ENCODE data around the gene COL4A6.

COL4A6 gene

DNA sequence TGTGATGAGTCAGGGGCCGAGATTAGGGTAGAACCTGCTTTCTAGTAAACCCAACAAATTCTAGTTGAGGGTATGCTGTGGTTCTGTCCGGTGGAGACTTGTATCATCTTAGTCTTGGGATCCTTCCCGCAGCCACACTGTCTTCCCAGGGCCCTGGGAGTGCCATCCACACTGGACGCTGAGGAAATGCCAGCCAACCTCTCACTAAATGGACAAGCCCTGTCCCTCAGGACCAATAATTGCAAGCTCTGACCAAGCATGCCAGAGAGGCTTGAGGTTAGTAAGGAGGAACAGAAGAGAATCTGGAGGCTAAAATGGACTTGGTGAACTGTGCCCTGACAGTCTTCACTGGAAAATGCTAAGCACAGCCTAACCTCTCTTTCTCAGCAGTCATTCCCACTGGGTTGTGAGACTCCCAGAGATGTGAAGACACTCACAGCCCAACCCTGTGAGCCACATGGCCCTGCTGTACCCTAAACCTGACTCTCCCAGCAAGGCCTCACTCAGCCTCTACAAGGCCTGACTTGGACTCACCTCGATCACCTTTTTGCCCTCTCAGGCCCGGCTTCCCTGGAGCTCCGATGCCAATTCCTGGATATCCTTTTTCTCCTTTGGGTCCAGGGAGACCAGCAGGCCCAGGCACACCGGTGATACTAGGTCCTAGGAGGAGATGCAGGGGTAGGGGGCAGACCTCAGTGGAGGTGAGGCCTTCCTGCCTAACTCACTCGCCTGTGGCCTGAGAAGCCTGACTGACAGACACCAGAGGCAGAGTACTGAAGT, 269.1 kb downstream of the COL4A6 start:
- no peak for DNase-seq (ENCODE audit: low read depth in 2 of 2)
- TF ChIP-seq, protein P1, sequence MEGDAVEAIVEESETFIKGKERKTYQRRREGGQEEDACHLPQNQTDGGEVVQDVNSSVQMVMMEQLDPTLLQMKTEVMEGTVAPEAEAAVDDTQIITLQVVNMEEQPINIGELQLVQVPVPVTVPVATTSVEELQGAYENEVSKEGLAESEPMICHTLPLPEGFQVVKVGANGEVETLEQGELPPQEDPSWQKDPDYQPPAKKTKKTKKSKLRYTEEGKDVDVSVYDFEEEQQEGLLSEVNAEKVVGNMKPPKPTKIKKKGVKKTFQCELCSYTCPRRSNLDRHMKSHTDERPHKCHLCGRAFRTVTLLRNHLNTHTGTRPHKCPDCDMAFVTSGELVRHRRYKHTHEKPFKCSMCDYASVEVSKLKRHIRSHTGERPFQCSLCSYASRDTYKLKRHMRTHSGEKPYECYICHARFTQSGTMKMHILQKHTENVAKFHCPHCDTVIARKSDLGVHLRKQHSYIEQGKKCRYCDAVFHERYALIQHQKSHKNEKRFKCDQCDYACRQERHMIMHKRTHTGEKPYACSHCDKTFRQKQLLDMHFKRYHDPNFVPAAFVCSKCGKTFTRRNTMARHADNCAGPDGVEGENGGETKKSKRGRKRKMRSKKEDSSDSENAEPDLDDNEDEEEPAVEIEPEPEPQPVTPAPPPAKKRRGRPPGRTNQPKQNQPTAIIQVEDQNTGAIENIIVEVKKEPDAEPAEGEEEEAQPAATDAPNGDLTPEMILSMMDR (IDR thresholded peaks at IDR 0.05; ENCODE audit: low read depth, low read length), result no peak
- H3K4me3 ChIP-seq (replicated peaks in 1 of 2; ENCODE audit: low read depth in 2 of 2, low read length in 2 of 2), result no peak overlapping the region

DNA sequence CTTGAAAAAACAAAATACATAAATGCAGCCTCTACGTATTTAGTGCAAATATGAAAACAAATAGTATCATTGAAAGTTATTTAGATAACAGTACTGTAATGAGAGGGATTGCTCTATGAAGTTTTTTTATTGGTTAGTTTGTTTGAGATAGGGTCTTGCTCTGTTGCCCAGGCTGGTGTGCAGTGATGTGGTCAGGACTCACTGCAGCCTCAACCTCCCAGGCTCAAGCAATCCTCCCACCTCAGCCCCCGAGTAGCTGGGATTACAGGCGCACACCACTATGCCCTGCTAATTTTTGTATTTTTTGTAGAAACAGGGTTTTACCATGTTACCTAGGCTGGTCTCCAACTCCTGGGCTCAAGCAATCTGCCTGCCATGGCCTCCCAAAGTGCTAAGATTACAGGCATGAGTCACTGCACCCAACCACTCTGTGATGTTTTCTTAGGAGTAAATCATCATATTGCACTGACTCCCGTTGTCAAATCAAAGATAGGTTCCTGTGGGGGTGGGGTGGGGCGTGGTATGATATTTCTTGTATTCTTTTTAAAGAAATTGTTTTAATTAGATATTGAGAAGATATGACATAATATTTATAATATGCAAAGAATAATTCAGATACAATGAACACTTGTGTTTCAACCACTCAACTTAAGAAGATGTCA, 270.9 kb downstream of the COL4A6 start:
- TF ChIP-seq, protein P1 (IDR thresholded peaks at IDR 0.05; ENCODE audit: low read depth, low read length), result no peak
- H3K4me3 ChIP-seq (replicated peaks in 1 of 2; ENCODE audit: low read depth in 2 of 2, low read length in 2 of 2), result no peak overlapping the region
- peak; percentile 59 to 68 for DNase-seq (ENCODE audit: low read depth in 2 of 2)

GRCh38 chrX:108165383-108166111, 272.7 kb downstream of the COL4A6 start:
- no peak overlapping the region for H3K4me3 ChIP-seq (replicated peaks in 1 of 2; ENCODE audit: low read depth in 2 of 2, low read length in 2 of 2)
- TF ChIP-seq, protein P1 (IDR thresholded peaks at IDR 0.05; ENCODE audit: low read depth, low read length), result peak; percentile 57
- DNase-seq (ENCODE audit: low read depth in 2 of 2), result peak; percentile 63 to 70

DNA sequence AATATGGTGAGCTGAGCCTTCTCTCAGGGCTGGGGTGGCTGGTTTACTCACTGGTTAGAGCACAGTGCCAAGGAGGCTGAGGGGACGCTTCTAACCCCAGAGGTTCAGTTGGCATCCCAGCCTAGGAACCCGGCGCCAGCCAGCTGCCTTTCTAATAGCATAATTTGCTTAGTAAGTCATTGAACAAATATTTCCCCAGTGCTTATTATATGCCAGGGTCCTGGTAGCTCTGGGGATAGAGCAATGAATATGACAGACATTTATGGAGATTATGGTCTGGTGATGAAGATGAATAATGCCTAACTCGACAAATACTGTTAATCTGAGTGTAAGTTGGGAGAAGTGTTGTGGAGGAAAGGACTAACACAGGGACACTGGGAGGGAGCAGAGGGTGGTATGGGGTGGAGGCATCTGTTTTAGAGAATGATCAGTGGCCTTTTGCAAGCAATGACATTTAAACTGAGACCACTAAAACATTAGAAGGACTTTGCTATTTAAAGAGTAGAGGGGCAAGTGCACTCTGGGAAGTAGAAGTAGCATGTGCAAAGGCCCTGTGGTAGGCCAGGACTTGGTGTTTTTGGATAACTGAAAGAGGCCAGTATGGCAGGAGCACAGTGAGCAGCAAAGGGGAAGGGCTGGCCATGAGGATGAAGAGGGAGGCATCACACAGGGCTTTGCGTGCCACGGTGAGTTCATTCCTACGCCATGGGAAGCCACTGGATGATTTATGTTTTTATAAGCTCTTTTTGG, 274.7 kb downstream of the COL4A6 start:
- TF ChIP-seq, protein P1 (IDR thresholded peaks at IDR 0.05; ENCODE audit: low read depth, low read length), result no peak
- no peak for DNase-seq (ENCODE audit: low read depth in 2 of 2)
- H3K4me3 ChIP-seq (replicated peaks in 1 of 2; ENCODE audit: low read depth in 2 of 2, low read length in 2 of 2), result no peak overlapping the region

GRCh38 chrX:108162265-108162664, 276.0 kb downstream of the COL4A6 start:
- no peak overlapping the region for H3K4me3 ChIP-seq (replicated peaks in 1 of 2; ENCODE audit: low read depth in 2 of 2, low read length in 2 of 2)
- TF ChIP-seq, protein P1 (IDR thresholded peaks at IDR 0.05; ENCODE audit: low read depth, low read length), result no peak
- no peak for DNase-seq (ENCODE audit: low read depth in 2 of 2)

DNA sequence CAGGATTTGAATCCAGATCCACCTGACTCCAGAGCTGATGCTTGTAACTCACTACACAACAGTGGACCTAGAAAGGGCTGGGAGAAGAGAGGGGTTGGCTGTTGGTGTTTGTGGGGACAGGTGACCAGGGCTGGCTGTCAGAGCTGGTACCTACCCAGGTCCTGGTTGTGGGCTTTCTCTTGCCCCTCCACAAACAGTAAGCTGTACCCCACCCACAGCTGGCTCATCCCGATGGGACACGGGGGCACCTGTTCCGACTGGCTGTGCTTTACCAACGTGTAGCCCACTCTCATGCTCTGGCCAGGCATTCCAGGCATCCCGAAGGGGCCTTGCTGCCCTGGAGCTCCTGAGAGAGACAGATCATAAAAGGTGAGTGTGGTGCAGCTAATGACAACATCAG, 277.9 kb downstream of the COL4A6 start:
- H3K4me3 ChIP-seq (replicated peaks in 1 of 2; ENCODE audit: low read depth in 2 of 2, low read length in 2 of 2), result no peak overlapping the region
- TF ChIP-seq, protein P1 (IDR thresholded peaks at IDR 0.05; ENCODE audit: low read depth, low read length), result no peak
- no peak for DNase-seq (ENCODE audit: low read depth in 2 of 2)

Data from cardiac fibroblast (primary cell).